Central memory CD8-positive, alpha-beta T cell (primary cell): ENCODE measurements around the gene PTTG1.
"Not testable (repeated sequence)": the region's sequence is repeated elsewhere in the genome, so short reads cannot be mapped to it uniquely, and the experiment has no call there.

Experiments used
- ATAC-seq: fragments of 150-1000 bp; cut with Tn5 transposase; replicated peaks from 2 replicates; pipeline ENCODE4 v1.10.0; 2022; ENCODE audit warnings: mild to moderate bottlenecking, moderate FRiP score, moderate number of reproducible peaks; ENCODE audit not compliant: poor library complexity, severe bottlenecking; ENCODE audit errors: extremely low read depth
- DNase-seq, 2 donors: peaks; one replicate each; pipeline ENCODE4 v3.0.0; 2021; ENCODE audit warnings: low spot score in 2 of 2
- H3K27ac Mint-ChIP-seq: one replicate; pipeline ENCODE4 v1.8.0; 2022; ENCODE audit warnings: low read depth, mild to moderate bottlenecking, moderate library complexity, mixed read lengths
- H3K27me3 Mint-ChIP-seq: one replicate; pipeline ENCODE4 v1.8.0; 2022; ENCODE audit warnings: mixed read lengths
- H3K36me3 Mint-ChIP-seq: one replicate; pipeline ENCODE4 v1.8.0; 2022; ENCODE audit warnings: mild to moderate bottlenecking, moderate library complexity, mixed read lengths; ENCODE audit not compliant: insufficient read depth
- H3K4me1 Mint-ChIP-seq: one replicate; pipeline ENCODE4 v1.8.0; 2022; ENCODE audit warnings: mixed read lengths
- H3K4me3 Mint-ChIP-seq: one replicate; pipeline ENCODE4 v1.8.0; 2022; ENCODE audit warnings: mild to moderate bottlenecking, moderate library complexity, mixed read lengths
- H3K9me3 Mint-ChIP-seq: one replicate; pipeline ENCODE4 v1.8.0; 2022; ENCODE audit warnings: mixed read lengths

Gene PTTG1

GRCh38 chr5:160434022-160434531 lies 12.4 kb downstream of the PTTG1 start:
- Mint-ChIP-seq H3K4me1 (peaks cover 8% of the 10 kb centered on the region), H3K27ac (no peak overlapping the region), H3K4me3 (no peak overlapping the region), H3K9me3 (no peaks in the 10 kb centered on the region), H3K36me3 (peaks cover 1% of the 10 kb centered on the region), H3K27me3 (peaks cover 15% of the 10 kb centered on the region)
- DNase-seq (no peak), ATAC-seq (no peak)

DNA sequence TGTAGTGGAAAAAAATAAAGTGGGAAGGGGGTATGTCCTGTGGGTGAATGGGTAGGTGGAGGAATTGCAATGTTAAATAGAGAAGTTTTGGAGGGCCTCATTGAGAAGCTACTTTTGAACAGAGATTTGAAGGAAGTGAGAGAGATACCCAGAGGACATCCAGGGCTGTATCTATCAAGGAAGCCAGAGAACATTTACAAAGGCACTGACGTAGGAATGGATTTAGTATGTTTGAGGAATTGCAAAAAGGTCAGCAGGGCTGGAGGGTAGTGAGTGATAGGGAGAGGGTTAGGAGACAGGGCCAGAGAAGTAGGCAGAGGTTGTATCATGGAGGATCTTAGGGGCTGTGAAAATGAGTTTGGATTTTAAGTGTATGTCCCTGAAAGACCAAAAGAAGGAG lies 13.9 kb downstream of the PTTG1 start:
- ATAC-seq (no peak), DNase-seq (no peak)
- Mint-ChIP-seq H3K4me1 (peaks cover 10% of the 10 kb centered on the region), H3K27ac (no peak overlapping the region), H3K27me3 (peaks cover 15% of the 10 kb centered on the region), H3K36me3 (peaks cover 1% of the 10 kb centered on the region), H3K4me3 (no peak overlapping the region), H3K9me3 (no peaks in the 10 kb centered on the region)

DNA sequence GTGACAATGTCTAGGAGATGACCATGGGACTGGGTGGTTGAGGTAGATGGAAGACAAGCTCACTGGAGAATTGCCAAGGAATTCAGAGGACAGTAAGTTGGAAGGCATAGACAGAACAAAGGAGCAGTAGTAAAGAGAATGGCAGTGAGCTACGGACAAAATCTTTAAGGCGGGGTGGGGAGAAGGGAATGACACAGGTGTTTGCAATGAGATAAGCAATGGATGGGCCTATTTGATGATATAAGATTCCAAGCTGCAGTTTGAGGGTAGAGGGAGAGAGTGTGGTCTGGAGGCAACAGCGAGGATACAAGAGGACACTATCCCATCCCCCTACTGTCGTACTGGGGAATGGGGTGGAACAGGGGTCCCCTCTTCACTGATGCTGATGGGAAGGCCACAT lies 14.4 kb downstream of the PTTG1 start:
- Mint-ChIP-seq H3K27ac (no peak overlapping the region), H3K27me3 (peaks cover 15% of the 10 kb centered on the region), H3K4me3 (no peak overlapping the region), H3K9me3 (no peaks in the 10 kb centered on the region), H3K36me3 (peaks cover 1% of the 10 kb centered on the region), H3K4me1 (peaks cover 10% of the 10 kb centered on the region)
- no peak for DNase-seq
- no peak for ATAC-seq

DNA sequence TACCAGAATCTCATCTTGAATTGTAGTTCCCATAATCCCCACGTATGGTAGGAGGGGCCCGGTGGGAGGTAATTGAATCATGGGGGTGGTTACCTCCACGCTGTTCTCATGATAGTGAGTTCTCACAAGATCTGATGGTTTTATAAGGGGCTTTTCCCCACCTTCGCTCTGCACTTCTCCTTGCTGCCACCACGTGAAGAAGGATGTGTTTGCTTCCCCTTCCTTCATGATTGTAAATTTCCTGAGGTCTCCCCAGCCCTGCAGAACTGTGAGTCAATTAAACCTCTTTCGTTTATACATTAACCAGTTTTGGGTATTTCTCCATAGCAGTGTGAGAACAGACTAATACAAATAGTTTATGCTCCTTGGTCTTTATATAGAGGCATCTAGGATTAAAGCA lies 15.0 kb downstream of the PTTG1 start:
- Mint-ChIP-seq H3K27me3 (peaks cover 15% of the 10 kb centered on the region), H3K4me1 (peaks cover 10% of the 10 kb centered on the region)
- not testable (repeated sequence) for H3K36me3 Mint-ChIP-seq, DNase-seq, H3K4me3 Mint-ChIP-seq, H3K27ac Mint-ChIP-seq, ATAC-seq, H3K9me3 Mint-ChIP-seq

DNA sequence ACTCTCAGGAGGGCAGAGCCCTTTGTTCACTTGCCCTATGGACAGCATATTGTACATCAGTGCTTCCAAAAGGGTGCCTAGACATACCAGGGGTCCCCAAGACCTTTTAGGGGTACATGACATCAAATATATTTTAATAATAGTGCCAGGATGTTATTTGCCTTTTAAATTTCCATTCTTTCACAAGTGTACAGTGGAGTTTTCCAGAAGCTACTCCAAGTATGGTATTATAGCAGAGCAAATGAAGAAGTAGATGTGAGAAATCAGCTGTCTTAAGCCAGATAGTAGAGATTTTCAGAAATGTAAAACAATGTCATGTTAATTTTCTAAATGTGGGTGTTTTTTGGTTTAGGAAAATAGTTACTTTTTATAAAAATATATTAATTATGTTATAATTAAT lies 15.6 kb downstream of the PTTG1 start:
- no peaks in the 10 kb centered on the region for H3K9me3 Mint-ChIP-seq
- no peak overlapping the region for H3K4me3 Mint-ChIP-seq

GRCh38 chr5:160438316-160439204 lies 16.9 kb downstream of the PTTG1 start:
- Mint-ChIP-seq H3K9me3 (no peaks in the 10 kb centered on the region), H3K4me3 (peak overlapping the region; percentile 80), H3K4me1 (peaks cover 10% of the 10 kb centered on the region)

More for the DNA sequence above, 15.6 kb downstream of the PTTG1 start:
- DNase-seq (no peak), ATAC-seq (no peak)
- peaks cover 15% of the 10 kb centered on the region for H3K27me3 Mint-ChIP-seq
- H3K36me3 Mint-ChIP-seq, result peaks cover 1% of the 10 kb centered on the region
- H3K27ac Mint-ChIP-seq, result no peak overlapping the region
- H3K4me1 Mint-ChIP-seq, result peaks cover 10% of the 10 kb centered on the region

GRCh38 chr5:160439205-160439600 lies 17.5 kb downstream of the PTTG1 start:
- H3K4me3 Mint-ChIP-seq, result peak overlapping the region; percentile 80
- H3K27ac Mint-ChIP-seq, result peak overlapping the region; percentile 82
- ATAC-seq (peak; percentile 83), DNase-seq (peak; percentile 84 to 94)
- H3K27me3 Mint-ChIP-seq, result peaks cover 15% of the 10 kb centered on the region
- H3K36me3 Mint-ChIP-seq, result peaks cover 1% of the 10 kb centered on the region
- peaks cover 10% of the 10 kb centered on the region for H3K4me1 Mint-ChIP-seq
- no peaks in the 10 kb centered on the region for H3K9me3 Mint-ChIP-seq

More at GRCh38 chr5:160438316-160439204, 16.9 kb downstream of the PTTG1 start:
- Mint-ChIP-seq H3K27me3 (peaks cover 15% of the 10 kb centered on the region), H3K27ac (peak overlapping the region; percentile 82), H3K36me3 (peaks cover 1% of the 10 kb centered on the region)
- DNase-seq (peak; percentile 41 to 45), ATAC-seq (peak; percentile 78)

- H3K4me1 Mint-ChIP-seq, result peaks cover 10% of the 10 kb centered on the region
- no peak overlapping the region for H3K4me3 Mint-ChIP-seq
- peaks cover 1% of the 10 kb centered on the region for H3K36me3 Mint-ChIP-seq
- peaks cover 1% of the 10 kb centered on the region for H3K27me3 Mint-ChIP-seq
- H3K27ac Mint-ChIP-seq, result no peak overlapping the region
- H3K9me3 Mint-ChIP-seq, result no peaks in the 10 kb centered on the region
- DNase-seq (no peak), ATAC-seq (no peak)
Measured at GRCh38 chr5:160441311-160441781, 19.7 kb downstream of the PTTG1 start.

DNA sequence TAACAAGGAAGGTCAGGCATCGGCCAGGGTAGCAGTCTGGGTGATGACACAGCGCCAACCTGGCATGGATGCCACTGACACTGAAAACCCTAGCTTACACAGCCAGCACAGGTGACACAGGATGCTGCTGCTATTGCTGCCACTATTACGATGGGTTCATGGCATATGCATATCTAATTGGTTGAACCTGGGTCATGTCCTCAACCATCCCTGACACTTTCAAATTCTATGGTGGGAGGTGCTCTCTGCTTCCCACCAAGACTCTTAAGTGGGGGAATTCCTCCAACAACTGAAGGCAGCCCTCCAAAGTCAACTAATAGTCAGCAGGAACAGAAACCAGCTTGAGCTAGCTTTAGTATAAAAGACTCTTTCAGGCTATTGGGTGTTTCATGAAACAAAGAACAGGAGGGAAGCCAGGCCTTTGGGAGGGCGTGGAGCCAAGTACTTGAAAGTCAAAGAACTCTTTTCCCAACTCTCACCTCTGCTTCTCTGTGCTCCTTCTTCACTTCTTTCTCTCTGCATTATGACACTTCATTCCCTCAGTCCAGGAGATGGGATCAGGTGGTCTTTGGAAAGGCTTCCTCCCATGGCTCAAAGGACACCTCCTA lies 21.3 kb downstream of the PTTG1 start:
- H3K4me1 Mint-ChIP-seq, result peaks cover 10% of the 10 kb centered on the region
- H3K4me3 Mint-ChIP-seq, result no peak overlapping the region
- no peak overlapping the region for H3K27ac Mint-ChIP-seq

GRCh38 chr5:160444407-160444806 lies 22.8 kb downstream of the PTTG1 start:
- Mint-ChIP-seq H3K9me3 (no peaks in the 10 kb centered on the region), H3K4me1 (no peaks in the 10 kb centered on the region), H3K27me3 (no peaks in the 10 kb centered on the region), H3K27ac (no peak overlapping the region), H3K36me3 (no peaks in the 10 kb centered on the region), H3K4me3 (no peak overlapping the region)
- DNase-seq (no peak), ATAC-seq (no peak)

More for the DNA sequence above, 21.3 kb downstream of the PTTG1 start:
- no peaks in the 10 kb centered on the region for H3K9me3 Mint-ChIP-seq
- H3K27me3 Mint-ChIP-seq, result no peaks in the 10 kb centered on the region
- ATAC-seq, result no peak
- no peak for DNase-seq
- peaks cover 1% of the 10 kb centered on the region for H3K36me3 Mint-ChIP-seq

- no peaks in the 10 kb centered on the region for H3K4me1 Mint-ChIP-seq
- no peaks in the 10 kb centered on the region for H3K9me3 Mint-ChIP-seq
- no peaks in the 10 kb centered on the region for H3K36me3 Mint-ChIP-seq
- H3K27ac Mint-ChIP-seq, result no peak overlapping the region
- H3K4me3 Mint-ChIP-seq, result no peak overlapping the region
- no peaks in the 10 kb centered on the region for H3K27me3 Mint-ChIP-seq
- DNase-seq (no peak), ATAC-seq (no peak)
Measured at GRCh38 chr5:160445132-160445531, 23.5 kb downstream of the PTTG1 start.

- H3K27me3 Mint-ChIP-seq, result no peaks in the 10 kb centered on the region
- no peaks in the 10 kb centered on the region for H3K4me1 Mint-ChIP-seq
- ATAC-seq (no peak), DNase-seq (no peak)
- H3K4me3 Mint-ChIP-seq, result no peak overlapping the region
- H3K27ac Mint-ChIP-seq, result no peak overlapping the region
- no peaks in the 10 kb centered on the region for H3K36me3 Mint-ChIP-seq
- H3K9me3 Mint-ChIP-seq, result no peaks in the 10 kb centered on the region
Measured at GRCh38 chr5:160445751-160446150, 24.1 kb downstream of the PTTG1 start.

DNA sequence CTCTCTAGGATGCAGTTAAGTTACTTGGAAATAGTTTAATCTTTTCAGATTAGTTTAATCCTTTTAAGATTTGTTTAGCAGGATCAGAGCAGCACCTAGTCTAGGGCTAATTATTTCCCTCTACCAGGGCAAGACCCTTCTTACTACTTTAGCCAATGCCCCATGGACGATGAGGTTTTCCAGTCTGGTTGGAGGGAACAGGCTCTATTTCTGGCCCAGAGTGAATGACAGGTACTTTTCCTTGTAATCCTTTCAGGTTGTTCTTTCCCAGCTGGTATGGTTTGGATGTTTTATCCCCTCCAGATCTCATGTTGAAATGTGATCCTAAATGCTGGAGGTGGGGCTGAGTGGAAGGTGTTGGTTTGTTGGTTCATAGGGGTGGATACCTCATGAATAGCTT lies 27.2 kb downstream of the PTTG1 start:
- H3K36me3 Mint-ChIP-seq, result no peaks in the 10 kb centered on the region
- ATAC-seq, result no peak
- H3K4me3 Mint-ChIP-seq, result no peak overlapping the region
- no peaks in the 10 kb centered on the region for H3K4me1 Mint-ChIP-seq
- no peak for DNase-seq
- no peak overlapping the region for H3K27ac Mint-ChIP-seq
- no peaks in the 10 kb centered on the region for H3K27me3 Mint-ChIP-seq
- H3K9me3 Mint-ChIP-seq, result no peaks in the 10 kb centered on the region
